HG03064 (cell line): ENCODE results near the gene MGAT4A.
"Not testable (repeated sequence)": the region's sequence is repeated elsewhere in the genome, so short reads cannot be mapped to it uniquely, and the experiment has no call there.

Source experiments
- ATAC-seq: cut with Tn5 transposase; IDR thresholded peaks from one replicate; pipeline ENCODE4 v1.9.1; 2021; ENCODE audit warnings: low read depth; ENCODE audit not compliant: unreplicated experiment

MGAT4A gene

DNA sequence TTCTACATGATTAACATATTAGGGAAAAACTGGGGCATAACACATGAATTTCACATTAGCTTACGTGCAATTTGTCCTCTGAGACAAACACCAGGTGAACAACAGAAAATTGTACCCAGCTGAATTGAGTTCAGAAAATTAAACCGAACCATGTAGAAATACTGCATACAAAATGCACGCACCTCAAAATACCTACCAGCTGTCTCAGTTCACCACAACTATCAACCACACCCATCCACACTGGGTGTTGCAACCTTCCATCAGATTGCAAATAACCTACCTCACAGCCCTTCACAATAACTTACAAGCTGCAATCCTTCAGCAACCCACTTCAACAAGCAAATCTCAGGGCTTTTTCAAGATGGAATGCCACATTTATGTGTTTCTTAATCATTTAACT is 66.6 kb downstream of the MGAT4A start:
- ATAC-seq = no peak

DNA sequence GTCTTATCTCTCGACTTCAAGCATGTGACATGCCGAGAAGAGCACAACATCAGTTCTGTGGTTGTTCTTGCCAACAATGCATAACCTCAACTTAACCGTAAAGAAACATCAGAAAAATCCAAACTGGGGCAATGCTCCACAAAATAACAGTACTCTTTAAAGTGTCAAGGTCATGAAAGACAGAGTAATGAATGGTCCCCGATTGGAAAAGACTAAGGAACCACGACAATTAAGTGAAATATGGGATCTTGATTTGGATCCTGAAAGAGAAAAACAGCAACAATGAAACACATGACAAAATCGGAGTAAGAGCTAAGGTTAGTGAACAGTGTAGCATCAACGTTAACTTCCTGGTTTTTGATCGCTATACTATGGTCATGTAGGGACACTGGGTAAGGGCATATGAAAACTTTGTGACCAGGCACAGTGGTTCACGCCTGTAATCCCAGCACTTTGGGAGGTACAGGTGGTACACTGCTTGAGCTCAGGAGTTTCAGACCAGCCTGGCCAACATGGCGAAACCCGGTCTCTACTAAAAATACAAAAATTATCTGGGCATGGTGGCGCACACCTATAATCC is 67.3 kb downstream of the MGAT4A start:
- ATAC-seq = no peak

DNA sequence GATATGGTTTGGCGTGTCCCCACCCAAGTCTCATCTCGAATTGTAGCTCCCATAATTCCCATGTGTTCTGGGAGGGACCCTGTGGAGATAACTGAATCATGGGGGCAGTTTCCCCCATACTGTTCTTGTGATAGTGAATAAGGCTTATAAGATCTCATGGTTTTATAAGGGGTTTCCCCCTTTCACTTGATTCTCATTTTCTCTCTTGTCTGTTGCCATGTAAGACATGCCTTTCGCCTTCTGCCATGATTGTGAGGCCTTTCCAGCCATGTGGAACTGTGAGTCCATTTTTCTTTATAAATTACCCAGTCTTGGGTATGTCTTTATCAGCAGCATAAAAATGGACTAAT is 71.5 kb downstream of the MGAT4A start:
- not testable (repeated sequence) for ATAC-seq

DNA sequence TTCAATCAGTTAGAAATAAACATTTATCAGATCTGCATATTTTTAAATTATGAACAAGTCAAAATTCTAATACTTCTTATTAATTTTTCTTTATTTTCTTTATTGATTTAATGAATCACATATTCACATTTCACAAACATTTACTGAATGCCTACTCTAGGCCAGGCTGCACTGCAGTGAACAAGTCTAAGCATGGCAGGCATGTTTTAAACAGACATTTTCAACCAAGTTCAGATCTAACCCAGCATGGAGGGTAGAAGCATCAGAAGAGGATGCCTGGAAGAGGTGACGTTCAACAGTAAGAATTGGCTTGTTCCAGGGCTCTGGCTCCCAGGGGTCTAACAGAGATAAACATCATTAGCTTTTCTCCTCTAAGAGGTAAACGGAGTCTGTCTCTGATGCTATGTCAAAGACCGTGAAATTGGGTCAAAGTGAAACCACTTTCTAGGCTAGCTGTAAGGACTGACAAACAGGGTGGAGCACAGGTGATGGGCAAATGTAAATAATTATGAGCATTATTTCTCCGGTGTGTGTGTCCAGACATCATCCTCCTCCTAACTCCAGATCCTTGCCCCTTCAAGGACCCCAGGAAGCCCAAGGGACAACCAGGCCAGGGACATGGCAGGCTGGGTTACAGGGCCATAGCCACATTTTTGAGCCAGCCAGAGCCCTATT is 72.0 kb downstream of the MGAT4A start:
- no peak for ATAC-seq

DNA sequence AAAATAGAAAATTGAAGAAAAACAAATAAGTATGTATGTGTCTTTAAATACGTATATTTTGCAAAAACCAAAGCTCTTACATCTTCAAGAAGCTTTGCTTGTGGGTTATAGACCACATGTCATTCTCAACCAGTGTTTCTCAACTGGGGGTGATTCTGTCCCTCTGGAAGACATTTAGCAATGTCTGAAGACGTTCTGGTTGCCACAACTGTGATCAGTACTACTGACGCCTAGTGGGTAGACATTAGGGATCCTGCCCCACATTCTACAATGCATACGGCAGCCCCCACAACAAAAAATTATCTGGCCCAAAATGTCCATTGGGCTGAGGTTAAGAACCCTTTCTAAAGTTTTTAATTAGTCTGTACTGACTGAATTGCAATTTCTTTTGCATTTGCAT is 74.1 kb downstream of the MGAT4A start:
- ATAC-seq = no peak

DNA sequence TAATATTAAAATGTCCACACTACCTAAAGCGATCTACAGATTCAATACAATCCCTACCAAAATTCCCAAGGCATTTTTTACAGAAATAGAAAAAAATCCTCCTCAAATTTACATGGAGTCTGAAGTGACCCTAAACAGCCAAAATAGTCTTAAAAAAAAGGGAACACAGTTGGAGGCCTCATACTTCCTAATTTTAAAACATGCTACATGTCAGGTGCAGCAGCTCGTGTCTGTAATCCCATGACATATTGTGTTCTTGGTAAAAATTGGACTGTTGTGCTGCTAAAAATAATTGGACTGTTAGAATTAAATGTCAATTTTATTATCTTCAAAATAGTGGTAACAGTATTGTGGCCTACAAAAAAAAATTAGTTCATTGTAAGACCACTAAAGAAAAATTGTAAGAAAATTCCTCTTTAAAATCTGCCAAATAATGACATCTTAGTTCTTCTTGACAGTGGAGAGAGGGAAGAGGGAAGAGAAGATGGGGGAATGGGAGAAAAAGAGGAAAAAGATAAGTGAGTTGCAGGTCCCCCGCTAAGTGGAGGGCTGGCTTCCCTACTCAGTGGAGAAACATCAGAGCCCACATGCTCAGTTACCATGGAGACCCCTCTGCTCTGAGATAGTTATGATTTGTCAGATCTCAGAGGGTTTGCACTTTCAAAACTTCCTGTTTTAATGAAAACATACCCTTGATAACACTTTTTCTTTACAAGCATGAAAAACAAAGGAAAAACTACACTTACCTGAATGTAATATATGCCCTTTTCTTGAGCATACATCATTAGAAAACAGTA is 76.0 kb downstream of the MGAT4A start:
- no peak for ATAC-seq

DNA sequence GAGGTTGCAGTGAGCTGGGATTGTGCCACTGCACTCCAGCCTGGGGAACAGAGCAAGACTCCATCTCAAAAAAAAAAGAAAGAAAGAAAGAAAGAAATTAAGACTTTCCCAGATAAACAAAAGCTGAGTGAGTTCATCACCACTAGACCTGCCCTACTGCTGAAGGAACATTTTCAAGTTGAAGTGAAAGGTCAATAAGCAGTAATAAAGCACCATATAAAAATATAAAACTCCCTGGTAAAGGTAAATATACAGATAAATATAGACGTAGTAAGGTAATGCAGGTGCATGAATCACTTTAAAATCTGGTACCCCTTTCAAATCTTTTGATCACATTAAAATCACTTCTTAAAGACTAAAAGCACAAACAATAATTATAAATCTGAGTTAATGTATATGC is 79.9 kb downstream of the MGAT4A start:
- ATAC-seq = no peak

DNA sequence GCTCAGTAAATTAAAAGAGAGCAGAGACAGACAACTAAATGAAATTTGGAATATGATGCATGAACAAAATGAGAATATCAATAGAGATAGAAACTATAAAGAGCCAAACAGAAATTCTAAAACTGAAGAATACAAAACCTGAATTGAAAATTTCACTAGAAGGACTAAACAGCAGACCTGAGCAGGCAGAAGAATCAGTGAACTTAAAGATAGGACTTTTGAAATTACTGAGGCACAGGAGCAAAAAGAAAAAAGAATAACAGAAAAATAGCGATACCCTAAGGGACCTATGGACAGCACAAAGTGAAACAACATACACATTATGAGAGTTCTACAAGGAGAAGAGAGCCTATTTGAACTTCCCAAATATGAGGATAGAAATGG is 80.9 kb downstream of the MGAT4A start:
- ATAC-seq = no peak

DNA sequence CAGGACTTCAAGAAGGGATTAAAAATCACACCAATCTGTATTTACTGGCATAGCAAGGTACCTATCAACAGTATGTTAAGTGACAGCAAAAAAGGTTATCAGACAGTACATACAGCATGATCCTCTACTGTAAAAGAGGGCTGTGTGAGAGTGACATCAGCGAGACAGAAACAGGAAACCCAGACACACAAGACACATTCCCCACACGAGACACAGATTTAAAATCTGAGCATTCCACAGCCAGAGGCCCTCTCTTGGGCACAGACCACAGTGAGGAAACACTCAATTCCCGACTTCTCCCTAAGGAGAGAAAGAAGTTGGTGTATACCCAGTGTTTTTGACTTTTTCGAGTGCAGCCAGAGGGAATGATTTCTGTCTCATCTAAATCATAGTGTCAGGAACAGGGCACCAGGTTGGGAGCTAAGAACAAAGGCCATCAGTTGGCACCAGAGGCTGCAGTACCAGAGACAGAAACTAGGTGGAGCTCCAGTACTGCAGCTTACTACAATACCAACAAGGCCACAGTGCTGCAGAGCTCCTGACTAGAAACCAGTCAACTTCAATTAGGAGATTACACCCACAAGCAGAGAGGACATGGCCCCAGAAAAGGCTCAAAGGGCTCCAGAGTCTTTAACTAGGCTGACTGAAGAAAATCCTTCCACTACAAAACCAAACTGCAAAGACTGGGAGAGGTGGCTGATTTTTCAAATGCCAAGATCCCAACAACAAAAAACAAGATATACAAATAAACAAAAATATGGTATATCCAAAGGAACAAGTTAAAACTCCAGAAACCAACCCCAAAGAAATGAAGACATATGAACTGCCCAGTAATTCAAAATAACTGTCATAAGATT is 81.6 kb downstream of the MGAT4A start:
- no peak for ATAC-seq

DNA sequence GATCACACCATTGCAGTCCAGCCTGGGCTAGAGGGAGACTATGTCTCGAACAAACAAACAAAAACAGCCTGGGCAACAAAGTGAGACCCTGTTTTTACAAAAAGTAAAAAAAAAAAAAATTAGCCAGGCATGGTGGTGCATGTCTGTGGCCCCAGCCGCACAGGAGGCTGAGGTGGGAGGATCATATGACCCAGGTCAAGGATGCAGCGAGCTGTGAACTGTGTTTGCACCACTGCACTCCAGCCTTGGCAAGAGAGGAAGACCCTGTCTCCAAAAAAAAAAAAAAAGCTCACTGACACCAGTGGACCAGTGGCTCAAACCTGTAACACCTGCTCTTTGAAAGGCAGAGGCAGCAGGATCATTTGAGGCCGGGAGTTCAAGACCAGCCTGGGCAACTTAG is 82.5 kb downstream of the MGAT4A start:
- no peak for ATAC-seq

DNA sequence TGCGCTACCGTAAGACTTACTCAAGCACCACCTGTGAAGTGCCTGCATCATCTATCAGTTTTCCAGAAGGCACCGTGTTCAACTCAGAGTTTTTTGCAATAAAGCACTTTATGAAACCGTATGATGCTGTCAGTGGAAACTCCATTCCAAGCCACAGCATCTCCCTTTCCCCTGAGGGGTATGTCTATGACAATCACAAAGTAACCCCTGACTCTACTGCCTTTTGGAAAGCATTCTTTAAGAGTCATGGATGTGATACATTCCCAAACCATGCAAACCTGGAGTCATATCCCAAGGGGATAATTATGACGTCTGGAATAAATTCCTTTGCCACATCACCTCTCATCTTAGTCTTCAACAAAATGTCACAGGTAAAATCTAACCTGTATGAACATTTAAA is 83.3 kb downstream of the MGAT4A start:
- ATAC-seq = no peak

DNA sequence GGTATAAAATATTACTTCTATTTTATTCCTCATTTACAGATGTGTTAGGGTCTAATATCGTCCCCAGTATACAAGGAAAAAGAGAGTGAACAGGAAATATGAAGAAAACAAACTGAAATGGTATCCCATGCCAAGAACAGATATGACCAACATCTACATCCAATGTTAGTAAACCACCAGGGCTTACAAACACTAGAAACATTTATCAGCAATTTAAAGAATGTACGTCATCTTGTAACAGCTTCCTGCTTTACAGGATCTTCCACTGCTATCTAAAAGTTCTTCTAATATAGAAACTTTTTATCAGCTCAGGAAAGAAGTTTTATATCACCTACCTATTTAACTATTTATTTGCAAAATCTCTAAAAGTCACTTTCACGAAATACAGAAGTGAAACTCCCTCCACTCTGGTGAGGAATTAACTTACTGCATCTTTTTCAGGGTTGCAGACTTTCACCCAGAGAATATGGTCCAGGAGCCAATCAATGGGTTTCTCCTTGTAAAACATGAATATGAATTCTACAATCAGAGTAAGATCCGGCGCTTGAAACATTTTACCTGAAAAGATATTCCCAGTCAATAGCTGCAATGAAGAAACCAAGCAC is 87.3 kb downstream of the MGAT4A start:
- no peak for ATAC-seq

DNA sequence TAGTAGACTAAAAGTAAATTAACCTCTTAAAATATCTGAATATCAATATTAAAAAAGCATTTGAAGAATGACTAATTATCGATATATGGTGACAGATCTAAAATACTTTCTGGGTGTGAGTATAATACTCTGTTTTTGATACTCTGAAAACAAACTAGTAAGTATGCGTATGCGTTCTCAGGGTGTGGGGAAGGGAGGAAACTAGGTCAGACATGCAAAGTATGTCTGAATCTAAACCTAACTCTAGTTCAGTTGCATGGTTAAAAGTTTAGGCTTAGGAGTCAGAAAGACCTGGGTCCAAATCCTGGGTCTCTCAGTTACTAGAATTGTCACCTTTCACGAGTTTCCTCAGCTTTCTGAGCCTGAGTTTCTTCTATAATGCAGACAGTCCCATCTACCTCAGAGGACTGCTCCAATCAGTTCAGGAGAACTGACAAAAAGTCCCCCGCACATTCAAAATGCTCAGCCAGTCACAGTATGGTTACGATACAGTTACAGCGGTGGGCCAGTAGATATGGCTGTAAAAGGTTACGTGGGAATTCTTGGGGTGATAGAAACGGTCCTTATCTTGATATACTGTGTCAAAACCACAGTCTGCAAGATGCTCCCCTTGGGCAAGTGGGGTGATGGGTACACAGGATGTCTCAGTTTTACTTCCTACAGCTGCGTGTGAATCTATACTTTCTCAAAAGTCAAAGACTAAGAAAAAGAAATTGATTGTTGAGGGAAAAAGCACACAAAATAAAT is 93.4 kb downstream of the MGAT4A start:
- no peak for ATAC-seq

DNA sequence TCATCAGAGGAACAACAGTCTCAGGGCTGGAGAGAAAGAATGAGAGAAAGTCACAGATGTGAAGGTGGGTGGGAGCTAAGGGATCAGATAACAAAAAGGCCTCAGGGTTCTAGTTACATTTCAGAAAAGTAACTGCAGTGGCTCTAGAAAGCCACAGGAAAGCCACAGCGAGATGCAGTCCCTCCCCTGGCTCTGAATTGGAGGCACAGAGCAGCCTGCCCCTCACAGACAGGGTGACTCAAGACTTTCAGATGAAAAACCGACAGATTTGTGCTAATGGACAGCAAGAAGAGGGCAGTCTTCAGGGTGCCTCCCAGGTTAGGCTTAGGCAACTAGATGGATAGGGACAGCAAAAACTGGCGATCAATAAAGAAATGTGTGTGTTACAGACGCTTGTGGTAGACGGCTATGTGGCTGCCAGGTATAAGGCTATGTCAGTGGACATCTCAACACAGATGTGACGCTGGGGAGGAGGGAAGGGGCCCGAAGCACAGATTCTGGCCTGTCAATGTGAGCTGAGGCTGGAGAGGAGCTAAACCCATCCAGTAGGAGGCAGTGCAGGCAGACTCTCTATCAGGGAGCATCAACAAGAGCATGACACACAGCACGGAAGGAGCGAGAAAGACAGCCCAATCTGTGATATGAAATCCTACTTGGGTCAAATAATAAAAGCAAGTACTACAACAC is 96.4 kb downstream of the MGAT4A start:
- no peak for ATAC-seq

DNA sequence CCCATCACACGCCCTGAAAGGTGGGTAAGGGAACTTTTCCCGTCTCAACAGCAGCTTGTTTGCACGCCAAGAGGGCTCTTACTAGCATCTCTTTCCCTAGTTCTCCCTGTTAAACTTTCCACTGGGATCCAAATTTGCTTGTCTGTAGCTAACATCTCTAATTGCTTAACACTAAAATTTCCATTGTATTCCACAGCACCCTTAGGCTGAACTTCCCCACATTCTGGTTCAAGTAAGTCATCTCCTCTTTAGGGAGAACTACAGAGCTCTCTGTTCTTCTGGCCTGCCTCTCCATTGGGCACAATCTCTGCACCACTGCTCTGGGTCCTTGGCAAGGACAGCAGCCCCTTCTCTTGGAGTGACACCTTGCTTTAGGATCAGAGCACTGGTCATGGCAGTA is 98.6 kb downstream of the MGAT4A start:
- no peak for ATAC-seq

DNA sequence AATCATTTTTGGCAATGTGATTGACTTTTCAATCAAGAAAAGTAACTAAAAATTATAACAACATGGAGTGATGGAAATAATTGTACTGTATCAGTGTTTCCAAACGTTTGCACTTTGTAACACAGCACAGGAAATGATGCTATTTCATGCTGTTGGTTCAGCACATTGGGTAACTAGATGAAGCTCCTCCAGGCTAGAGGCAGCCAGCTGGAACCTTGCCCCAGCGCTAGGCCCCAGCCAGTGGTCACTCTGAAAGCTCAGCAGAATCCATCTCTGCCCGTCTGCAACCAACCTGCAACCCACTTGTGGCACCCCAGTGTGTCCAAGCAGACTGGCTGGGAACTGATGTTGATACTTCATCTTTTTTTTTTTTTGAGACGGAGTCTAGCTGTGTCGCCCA is 107.3 kb downstream of the MGAT4A start:
- no peak for ATAC-seq

DNA sequence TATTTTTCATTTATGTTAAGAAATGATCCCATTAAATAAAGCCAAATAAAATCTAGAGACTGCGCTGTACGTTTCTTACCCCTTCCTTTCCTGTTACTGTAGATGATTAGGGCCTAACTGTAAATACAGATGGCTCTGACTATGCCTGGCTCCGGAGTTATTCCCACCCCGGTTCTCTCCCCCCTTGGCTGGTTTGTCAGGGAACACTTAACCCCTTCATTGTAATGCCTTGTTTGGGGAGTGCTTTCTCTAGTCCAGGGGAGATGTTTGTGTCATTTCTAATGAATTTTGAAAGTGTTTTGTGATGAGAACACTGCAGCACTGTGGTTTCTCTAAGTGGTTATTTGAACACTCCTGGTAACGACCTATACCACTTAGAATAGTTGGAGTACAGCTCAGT is 113.8 kb downstream of the MGAT4A start:
- ATAC-seq = no peak

DNA sequence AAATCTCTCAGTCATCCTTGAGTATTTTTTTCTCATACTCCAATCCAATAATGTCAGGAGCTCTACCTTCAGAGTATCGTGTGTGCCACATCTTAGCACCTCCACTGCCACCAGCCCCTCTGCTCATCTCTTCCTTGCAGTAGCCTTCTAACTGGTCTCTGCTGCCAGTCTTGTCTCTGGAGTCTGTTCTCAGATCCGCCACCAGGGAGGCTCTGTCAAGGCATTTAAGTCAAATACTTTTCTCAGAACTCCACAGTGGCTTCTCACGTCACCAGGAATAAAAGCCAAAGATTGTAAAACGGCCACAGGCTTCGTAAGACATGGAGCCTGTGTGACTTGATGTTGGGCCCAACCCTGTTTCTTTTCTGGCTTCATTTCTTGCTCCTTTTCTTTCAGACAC is 115.5 kb downstream of the MGAT4A start:
- ATAC-seq = no peak

DNA sequence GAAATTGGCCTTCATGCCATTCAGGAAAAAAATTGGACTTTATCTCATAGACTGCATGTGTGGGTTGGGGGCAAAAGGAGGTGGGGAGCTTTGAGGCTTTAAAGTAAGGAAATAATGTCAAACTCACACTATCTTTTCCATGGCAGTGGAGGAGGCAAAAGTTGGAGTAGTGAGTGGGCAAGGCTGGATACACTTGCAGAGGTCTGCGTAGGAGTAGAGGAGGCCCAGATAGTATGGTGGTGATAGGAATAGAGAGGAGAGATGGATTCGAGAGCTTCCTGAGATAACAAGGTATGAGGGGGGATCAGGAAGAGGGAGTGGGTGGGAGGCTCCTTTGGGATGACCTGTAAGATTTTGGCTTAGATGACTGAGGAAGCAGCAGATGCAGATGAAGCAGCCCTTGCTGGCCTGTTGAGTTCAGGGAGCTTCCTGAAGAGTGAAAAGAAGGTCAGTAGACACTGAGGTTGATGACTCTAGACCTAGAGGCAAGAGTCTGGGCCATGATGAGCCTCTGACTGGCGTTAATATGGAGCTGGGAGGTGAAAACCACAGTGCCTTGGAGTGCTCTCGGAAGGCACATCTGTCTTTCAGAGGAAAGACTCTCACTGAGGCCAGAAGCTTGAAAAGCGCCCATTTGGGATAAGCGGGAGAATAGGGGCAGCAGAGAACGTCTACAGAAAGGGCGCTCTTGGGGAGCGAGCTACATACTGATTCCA is 116.8 kb downstream of the MGAT4A start:
- no peak for ATAC-seq
